HG02623 (cell line): ENCODE data around the gene ACP2.

ENCODE experiments used
- ATAC-seq: cut with Tn5 transposase; IDR thresholded peaks from one replicate; pipeline ENCODE4 v1.9.1; 2021; ENCODE audit warnings: moderate library complexity; ENCODE audit not compliant: unreplicated experiment

ACP2 gene

GRCh38 chr11:47269002-47269828 is 20.6 kb upstream of the ACP2 start:
- peak; percentile 47 for ATAC-seq

GRCh38 chr11:47268448-47269001 is 19.9 kb upstream of the ACP2 start:
- ATAC-seq, result no peak

DNA sequence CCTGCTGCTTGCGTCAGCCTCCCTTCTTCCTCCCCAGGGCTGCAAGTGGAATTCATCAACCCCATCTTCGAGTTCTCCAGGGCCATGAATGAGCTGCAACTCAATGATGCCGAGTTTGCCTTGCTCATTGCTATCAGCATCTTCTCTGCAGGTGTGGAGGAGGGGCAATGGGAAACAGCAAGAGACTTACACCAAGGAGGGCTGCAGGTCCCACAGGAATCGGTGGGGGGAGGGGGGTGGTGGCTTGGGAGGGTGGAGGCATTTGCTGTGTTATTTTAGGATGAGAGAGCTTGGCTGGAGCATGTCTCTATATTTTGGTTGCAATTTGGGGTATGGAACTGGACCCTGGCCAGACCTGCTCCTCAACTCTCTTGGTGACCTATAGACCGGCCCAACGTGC is 19.3 kb upstream of the ACP2 start:
- ATAC-seq, result no peak

- no peak for ATAC-seq
Observed at GRCh38 chr11:47264521-47264920, 15.9 kb upstream of the ACP2 start.

GRCh38 chr11:47264119-47264518 is 15.5 kb upstream of the ACP2 start:
- ATAC-seq, result no peak

DNA sequence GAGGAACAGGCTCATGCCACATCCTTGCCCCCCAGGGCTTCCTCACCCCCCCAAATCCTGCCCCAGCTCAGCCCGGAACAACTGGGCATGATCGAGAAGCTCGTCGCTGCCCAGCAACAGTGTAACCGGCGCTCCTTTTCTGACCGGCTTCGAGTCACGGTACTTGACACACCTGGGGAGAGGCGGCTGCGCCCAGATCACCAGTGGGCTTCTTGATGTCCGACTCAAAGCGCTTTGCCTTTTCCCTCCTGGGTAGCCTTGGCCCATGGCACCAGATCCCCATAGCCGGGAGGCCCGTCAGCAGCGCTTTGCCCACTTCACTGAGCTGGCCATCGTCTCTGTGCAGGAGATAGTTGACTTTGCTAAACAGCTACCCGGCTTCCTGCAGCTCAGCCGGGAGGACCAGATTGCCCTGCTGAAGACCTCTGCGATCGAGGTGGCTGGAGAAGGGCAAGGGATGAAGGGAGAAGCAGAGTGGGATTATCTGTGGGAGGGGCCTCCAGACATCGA is 12.7 kb upstream of the ACP2 start:
- ATAC-seq, result no peak

- no peak for ATAC-seq
Observed at GRCh38 chr11:47260366-47260765, 11.8 kb upstream of the ACP2 start.

GRCh38 chr11:47259232-47259977 is 10.8 kb upstream of the ACP2 start:
- ATAC-seq, result no peak

DNA sequence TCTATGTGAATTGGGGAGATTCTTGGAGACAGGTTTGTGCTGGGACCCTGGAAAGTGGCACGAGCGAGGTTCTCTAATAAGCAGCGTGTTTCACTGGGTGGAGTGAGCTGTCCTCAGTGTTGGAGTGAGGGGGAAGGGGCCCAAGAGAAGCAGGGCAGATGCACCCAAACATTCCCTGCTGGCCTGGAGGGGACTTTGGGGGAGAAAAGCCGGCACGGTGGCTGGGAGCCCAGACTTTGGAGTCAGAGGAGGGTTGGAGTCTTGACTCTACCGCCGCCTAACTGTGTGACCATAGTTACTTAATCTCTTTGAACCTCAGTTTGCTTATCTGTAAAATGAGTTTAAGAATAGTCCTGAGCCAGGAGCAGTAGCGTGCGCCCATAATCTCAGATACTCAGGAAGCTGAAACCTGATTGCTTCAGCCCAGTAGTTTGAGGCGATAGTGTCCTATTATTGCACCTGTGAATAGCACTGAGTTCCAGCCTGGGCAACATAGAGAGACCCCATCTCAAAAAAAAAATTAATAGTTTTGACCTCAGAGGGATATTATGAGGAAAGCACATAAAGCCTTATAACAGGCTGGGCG is 9.8 kb upstream of the ACP2 start:
- ATAC-seq, result no peak

- no peak for ATAC-seq
Observed at GRCh38 chr11:47257517-47258316, 9.1 kb upstream of the ACP2 start, which contains the start of gene NR1H3. TSS of gene NR1H3 (plus strand) at chr11:47257996. CDS start at chr11:47259217, 1,221 bp downstream.

GRCh38 chr11:47257177-47257516 is 8.5 kb upstream of the ACP2 start:
- ATAC-seq, result no peak

GRCh38 chr11:47256374-47256773 is 7.8 kb upstream of the ACP2 start:
- ATAC-seq, result no peak

DNA sequence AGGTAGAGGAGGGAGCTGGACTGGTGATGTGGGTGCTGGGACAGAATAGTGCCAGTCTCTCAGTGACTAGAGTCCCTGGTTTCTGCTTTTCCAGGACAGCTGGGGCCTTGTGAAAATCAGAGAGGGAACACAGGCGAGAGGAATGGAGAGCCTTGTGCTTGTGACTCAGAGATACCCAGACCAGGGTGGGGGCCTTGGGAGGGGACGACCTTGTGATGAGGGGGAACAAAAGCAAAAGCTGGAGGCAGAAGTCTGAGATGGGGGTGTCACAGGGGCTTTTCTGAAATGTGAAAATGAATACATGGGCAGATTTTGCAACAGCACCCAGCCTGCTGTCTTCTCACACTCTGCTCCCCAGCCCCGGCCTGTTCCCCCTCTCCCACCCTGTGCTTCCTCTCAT is 5.8 kb upstream of the ACP2 start:
- no peak for ATAC-seq

- no peak for ATAC-seq
Observed at GRCh38 chr11:47253660-47254059, 5.0 kb upstream of the ACP2 start.

DNA sequence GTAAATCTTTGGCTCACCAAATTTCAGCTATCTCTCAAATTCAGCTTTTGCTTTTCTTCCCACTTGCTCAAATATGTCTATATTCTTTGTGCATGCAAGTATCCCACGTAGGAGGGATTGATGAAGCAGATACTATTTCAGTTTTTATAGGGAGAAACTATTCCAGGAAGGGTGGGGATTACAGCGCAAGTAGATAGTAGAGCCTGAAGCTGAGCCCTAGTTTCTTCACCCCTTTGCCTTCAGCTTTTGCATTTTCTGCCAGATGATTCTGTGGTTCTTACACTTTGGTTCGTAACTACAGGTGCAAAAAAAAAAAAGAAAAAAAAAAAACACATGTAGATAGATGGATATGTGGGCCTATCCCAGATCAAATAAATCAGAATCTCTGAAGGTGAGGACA is 3.1 kb upstream of the ACP2 start:
- no peak for ATAC-seq

DNA sequence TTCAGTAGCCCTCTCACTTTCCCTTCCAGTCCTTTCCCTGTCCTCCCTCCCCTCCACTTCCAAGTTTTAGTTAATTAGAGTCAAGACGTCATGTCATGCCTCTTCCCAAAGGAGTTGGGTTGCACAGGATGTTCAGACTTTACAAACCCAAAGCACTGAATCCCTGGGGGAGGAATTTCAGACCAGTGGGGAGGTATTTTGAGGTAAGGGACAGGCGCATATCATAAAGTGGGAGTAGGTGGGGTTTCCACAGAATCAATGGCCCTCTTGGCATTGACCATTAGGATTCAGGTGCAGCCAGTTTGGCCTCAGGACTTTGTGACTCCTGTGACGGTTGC is 733 bp upstream of the ACP2 start:
- no peak for ATAC-seq

- peak; percentile 23 for ATAC-seq
Observed at GRCh38 chr11:47248304-47248663, 330 bp downstream of the ACP2 start.

DNA sequence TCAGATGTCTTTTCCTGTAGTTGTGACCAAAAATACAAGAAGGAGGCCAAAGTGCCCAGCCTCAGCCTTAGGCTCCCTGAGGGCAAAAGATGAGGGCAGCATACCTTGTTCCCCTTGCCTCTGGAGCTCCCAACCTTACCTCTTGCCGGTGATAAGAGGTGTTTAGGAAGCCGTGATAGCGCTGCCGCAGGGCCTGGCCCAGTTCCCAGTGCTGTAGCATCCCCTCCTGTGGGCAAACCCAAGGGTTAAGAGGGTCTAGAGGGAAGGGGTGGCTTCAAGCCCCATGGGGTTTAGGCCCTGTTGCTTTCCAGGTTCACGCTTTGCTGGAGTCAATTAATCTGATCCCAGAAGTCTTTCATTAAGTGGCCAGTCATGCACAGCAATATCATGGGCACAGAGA is 1.1 kb downstream of the ACP2 start:
- no peak for ATAC-seq

- ATAC-seq, result no peak
Observed at GRCh38 chr11:47245611-47246357, 2.8 kb downstream of the ACP2 start.
